GM19455 (cell line): ENCODE measurements around the gene TASP1.
"Not testable (repeated sequence)": the region's sequence is repeated elsewhere in the genome, so short reads cannot be mapped to it uniquely, and the experiment has no call there.

Source experiments
- ATAC-seq: cut with Tn5 transposase; IDR thresholded peaks from one replicate; pipeline ENCODE4 v1.9.1; 2021; ENCODE audit not compliant: unreplicated experiment

The TASP1 gene

GRCh38 chr20:13507646-13508045, 131.1 kb downstream of the TASP1 start:
- ATAC-seq: no peak

DNA sequence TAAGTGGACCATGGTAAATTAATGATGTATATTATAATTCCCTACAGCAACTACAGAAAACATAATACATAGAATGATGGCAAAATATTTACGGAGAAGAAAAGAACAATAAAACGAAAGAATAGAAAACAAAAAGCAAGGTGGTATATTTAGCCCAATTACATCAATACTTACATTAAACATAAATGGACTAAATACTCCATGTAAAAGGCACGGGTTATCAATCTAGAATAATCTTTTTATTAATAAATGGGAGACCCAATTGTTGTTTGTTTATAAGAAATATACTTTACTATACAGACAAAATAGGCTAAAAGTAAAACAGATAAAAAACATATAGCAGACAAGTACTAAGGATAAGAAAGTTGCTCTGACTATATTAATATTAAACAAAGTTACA, 137.2 kb downstream of the TASP1 start:
- no peak for ATAC-seq

DNA sequence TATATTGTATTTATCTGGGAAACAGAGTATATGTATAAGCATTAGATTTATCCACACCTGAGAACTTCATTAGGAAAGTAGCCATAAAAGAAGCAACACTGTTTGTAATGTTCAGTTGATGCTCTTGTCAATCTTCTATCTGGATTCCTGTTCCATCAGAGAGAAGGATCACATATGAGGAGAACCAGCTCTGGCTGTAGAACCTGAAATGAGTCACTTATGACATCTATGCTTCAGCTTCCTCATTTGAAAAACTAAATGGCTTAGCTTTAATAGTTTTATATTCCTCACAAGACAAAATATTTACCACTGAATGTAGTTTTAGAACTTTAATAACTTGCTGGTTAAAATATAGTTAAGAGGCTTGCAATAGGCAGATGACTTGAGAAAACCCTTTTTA, 144.7 kb downstream of the TASP1 start:
- no peak for ATAC-seq

DNA sequence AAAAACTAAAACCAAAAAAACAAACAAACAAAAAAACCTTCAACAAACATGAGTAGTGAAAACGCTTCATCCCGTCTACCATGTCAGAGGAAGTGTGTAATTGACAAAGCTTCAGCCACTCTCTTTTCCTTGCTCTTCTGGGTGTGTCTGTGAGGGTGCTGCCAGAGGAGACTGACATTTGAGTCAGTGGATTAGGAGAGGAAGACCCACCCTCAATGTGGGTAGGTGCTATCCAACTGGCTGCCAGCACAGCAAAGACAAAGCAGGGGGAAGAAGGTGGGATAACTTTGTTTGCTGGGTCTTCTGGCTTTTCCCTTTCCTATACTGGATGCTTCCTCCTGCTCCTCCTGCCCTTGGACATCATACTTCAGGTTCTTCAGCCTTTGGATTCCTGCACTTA, 145.6 kb downstream of the TASP1 start:
- ATAC-seq: no peak

GRCh38 chr20:13492001-13492481, 146.7 kb downstream of the TASP1 start:
- no peak for ATAC-seq

DNA sequence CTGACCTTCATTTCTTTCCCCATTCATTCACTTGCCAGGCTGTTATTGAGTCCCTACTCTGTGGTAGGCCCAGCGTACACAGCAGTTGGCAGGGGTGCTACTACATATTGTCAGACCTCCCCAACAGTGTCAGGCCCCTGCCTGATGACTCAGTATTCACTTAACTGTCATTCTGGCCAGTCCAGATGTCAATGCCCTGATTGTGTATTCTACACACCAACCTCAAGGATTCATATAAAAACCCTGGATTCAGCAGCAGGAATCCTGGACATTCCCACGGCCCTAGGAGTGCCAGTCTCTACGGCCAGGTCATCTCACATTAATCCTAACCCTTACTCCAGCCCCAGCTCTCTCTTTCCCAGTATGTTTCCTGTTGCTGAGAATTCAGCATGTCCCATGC, 151.5 kb downstream of the TASP1 start:
- no peak for ATAC-seq

GRCh38 chr20:13486694-13487093, 152.0 kb downstream of the TASP1 start:
- no peak for ATAC-seq

DNA sequence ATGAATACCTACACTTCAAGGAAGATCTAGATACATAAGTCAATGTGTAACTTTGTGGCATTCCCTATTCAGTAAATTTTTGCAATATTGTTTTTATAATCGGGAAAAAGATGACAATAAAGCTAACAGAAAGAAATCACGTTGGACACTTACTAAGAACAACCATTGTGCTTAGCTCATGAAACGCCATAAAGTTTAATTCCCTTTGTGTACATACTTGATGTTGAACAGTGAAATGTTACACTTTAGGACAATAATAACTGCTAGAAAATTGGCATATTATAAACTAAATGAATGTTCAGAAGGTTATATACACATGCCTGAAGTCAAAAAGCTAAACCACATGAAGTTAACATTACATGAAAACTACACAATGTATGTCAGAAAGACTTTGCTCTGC, 153.2 kb downstream of the TASP1 start:
- no peak for ATAC-seq

DNA sequence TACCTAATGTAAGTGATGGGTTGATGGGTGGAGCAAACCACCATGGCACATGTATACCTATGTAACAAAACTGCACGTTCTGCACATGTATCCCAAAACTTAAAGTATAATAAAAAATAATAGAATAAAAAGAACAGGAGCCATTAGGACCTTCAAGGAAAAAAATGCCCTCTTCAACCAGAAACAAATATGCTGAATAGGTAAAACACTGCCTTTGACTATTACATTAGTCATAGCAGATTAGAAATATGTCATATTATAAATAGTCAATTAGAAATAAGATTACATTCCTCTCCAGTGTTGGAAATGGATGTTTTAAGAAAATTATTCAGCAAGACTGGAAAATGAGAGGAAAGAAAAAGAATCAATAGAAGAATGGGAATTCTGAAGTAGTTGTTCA, 153.7 kb downstream of the TASP1 start:
- not testable (repeated sequence) for ATAC-seq

- ATAC-seq: not testable (repeated sequence)
Measured at GRCh38 chr20:13483472-13483871, 155.3 kb downstream of the TASP1 start.

DNA sequence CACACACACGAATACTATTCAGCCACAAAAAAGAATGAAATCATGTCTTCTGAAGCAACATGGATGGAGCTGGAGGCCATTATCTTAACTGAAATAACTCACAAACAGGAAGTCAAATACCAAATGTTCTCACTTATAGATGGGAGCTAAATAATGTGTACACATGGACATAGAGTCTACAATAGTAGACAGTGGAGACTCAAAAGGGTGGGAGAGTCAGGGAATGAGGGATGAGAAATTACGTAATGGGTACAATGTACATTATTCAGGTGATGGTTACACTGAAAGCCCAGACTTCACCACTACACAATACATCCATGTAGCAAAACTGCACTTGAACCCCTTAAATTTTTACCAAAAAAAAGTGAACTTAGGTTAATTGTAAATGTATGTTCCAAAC, 160.4 kb downstream of the TASP1 start:
- ATAC-seq: no peak

DNA sequence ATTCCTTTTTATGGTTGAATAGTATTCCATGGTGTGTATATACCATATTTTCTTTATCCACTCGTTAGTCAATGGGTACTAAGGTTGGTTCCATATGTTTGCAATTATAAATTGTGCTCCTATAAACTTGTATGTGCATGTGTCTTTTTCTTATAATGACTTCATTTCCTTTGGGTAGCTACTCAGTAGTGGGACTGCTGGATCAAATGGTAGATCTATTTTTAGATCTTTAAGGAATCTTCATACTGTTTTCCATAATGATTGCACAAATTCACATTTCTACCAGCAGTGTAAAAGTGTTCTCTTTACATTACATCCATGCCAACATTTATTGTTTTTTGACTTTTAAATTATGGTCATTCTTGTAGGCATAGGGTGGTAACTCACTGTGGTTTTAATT, 164.3 kb downstream of the TASP1 start:
- ATAC-seq: no peak

DNA sequence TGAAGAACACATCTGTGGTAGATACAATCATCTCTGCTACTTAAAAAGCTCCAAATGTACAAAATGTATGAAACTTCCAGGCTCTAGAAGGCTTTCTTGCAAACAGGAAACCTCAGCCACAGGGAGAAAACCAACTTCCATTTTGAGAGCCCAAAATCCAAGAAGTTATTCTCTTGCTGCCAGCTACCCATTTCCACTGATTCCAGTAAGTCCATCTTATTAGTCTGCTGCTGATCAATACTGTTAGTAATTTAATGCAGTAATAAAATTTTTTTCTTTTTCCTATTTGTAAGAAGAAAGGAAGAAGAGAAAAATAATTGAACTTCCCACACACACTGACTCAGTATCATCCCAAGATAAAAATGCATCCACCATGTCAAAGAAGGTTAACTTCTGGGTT, 169.5 kb downstream of the TASP1 start:
- no peak for ATAC-seq

GRCh38 chr20:13468166-13468565, 170.6 kb downstream of the TASP1 start:
- no peak for ATAC-seq

GRCh38 chr20:13464702-13465101, 174.0 kb downstream of the TASP1 start:
- no peak for ATAC-seq

GRCh38 chr20:13461849-13462458, 176.8 kb downstream of the TASP1 start:
- ATAC-seq: no peak

GRCh38 chr20:13458860-13459451, 179.8 kb downstream of the TASP1 start:
- ATAC-seq: peak; percentile 91

- no peak for ATAC-seq
Measured at GRCh38 chr20:13457487-13457886, 181.2 kb downstream of the TASP1 start.

- ATAC-seq: no peak
Measured at GRCh38 chr20:13455713-13456112, 183.0 kb downstream of the TASP1 start.

DNA sequence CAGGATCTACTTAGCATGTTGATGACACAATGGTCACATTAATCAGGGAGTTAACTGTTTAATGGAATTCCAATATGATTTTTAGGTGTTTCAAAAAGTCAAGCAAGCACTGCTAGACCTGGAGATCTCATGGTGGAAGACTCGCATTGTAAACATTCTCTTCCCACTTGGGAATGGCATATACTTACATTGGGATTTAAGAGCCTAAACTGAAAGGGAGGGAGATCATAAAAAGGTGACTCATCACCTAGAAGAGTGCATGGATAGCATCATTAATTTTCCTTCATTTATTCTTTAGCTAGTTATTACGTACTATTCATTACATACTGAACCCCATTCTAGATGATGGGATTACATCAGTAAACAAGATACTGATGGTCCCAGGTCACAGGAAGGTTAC, 185.4 kb downstream of the TASP1 start:
- no peak for ATAC-seq

DNA sequence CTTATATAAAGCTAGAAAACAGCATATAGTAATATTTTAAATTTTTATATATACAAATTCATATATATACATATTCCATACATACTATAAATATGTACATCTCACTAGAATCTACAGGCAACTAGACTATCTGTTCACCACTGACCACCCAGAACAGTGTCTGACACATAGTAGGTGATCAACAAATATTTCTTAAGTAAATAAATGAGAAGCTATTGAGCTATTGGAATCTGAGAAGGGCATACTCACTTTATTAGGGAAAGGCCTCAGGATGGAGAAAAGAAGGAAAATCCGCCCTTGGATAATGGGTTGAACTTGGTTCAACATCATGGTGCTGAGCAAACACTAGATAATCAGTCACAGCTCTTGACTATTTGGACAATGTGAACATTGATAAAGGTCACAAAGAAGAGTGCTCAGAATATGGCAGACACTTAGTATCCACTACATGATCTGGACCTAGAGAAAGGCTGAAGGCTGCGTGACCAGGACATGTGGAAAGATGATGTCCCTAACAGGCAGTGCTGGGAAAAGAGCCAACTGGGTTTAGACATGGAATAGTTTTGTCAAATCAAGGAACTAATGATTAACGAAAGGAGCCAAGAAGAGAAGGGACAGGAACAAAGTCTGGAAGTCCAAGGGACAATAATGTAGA, 186.1 kb downstream of the TASP1 start:
- no peak for ATAC-seq

DNA sequence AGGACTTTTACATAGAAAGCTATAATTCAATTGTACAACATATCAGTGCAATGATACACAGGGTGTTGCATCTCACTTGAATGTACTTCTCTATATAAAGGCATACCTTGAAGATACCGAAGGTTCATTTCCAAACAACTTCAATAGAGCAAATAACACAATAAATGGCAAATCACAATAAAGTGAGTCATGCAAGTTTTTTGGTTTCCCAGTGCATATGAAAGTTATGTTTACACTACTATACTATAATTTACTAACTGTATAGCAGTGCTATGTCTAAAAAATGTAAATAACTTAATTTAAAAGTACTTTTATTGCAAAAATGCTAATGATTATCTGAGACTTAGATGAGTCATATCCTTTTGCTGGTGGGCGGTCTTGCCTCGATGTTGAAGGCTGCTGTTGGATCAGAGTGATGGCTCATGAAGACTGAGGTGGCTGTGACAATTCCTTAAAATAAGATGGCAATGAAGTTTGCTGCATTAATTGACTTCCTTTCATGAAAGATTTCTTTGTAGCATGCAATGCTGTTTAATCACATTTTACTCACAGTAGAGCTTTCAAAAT, 188.8 kb downstream of the TASP1 start:
- no peak for ATAC-seq
